ENCODE data around the gene DXO.

The DXO gene

GRCh38 chr6:31954511-31954910, 17.4 kb downstream of the DXO start:
- Histone ChIP-seq H4K20me1 (ENCODE audit: insufficient read depth, low read length) (no peaks in the 10 kb centered on the region), H3K79me2 (ENCODE audit: insufficient read depth, low read length) (peaks cover 28% of the 10 kb centered on the region), H3K27me3 (ENCODE audit: insufficient read depth, low read length, poor library complexity) (no peaks in the 10 kb centered on the region), H3K9me3 (ENCODE audit: insufficient read depth, low read length, severe bottlenecking) (no peaks in the 10 kb centered on the region), H3K4me1 (ENCODE audit: insufficient read depth, low read length) (peaks cover 24% of the 10 kb centered on the region), H3K9ac (ENCODE audit: low read depth, low read length) (no peak overlapping the region), H3K36me3 (ENCODE audit: insufficient read depth, low read length) (peaks cover 54% of the 10 kb centered on the region), H3K27ac (ENCODE audit: low read length) (no peak overlapping the region), H3K4me2 (ENCODE audit: insufficient read depth, low read length) (no peak overlapping the region), H3K4me3 (ENCODE audit: low read depth in 1 of 2, low read length in 2 of 2) (no peak overlapping the region), H2AFZ (ENCODE audit: low read depth, low read length) (no peak overlapping the region)
- ATAC-seq (ENCODE audit: insufficient read depth, low read depth) (no peak), DNase-seq (no peak)
- TF ChIP-seq CTCF (IDR thresholded peaks at IDR 0.05; ENCODE audit: borderline replicate concordance, extremely low read depth, low read length, poor library complexity, severe bottlenecking) (no peak), EZH2 (IDR thresholded peaks at IDR 0.05; ENCODE audit: borderline replicate concordance, low read depth, low read length, severe bottlenecking) (no peak)

GRCh38 chr6:31952890-31953289, 19.0 kb downstream of the DXO start:
- TF ChIP-seq EZH2 (IDR thresholded peaks at IDR 0.05; ENCODE audit: borderline replicate concordance, low read depth, low read length, severe bottlenecking) = no peak
- TF ChIP-seq CTCF (IDR thresholded peaks at IDR 0.05; ENCODE audit: borderline replicate concordance, extremely low read depth, low read length, poor library complexity, severe bottlenecking) = no peak

GRCh38 chr6:31952140-31952805, 19.7 kb downstream of the DXO start:
- Histone ChIP-seq H3K9ac (ENCODE audit: low read depth, low read length) (no peak overlapping the region), H4K20me1 (ENCODE audit: insufficient read depth, low read length) (no peaks in the 10 kb centered on the region), H3K36me3 (ENCODE audit: insufficient read depth, low read length) (peaks cover 54% of the 10 kb centered on the region), H3K4me2 (ENCODE audit: insufficient read depth, low read length) (no peak overlapping the region), H3K27me3 (ENCODE audit: insufficient read depth, low read length, poor library complexity) (no peaks in the 10 kb centered on the region), H3K79me2 (ENCODE audit: insufficient read depth, low read length) (peaks cover 8% of the 10 kb centered on the region), H3K27ac (ENCODE audit: low read length) (no peak overlapping the region), H2AFZ (ENCODE audit: low read depth, low read length) (no peak overlapping the region), H3K4me3 (ENCODE audit: low read depth in 1 of 2, low read length in 2 of 2) (no peak overlapping the region), H3K4me1 (ENCODE audit: insufficient read depth, low read length) (peaks cover 8% of the 10 kb centered on the region; the same call in 1 of the 2 replicates), H3K9me3 (ENCODE audit: insufficient read depth, low read length, severe bottlenecking) (no peaks in the 10 kb centered on the region)
- ATAC-seq (ENCODE audit: insufficient read depth, low read depth) (no peak), DNase-seq (no peak)
- TF ChIP-seq CTCF (IDR thresholded peaks at IDR 0.05; ENCODE audit: borderline replicate concordance, extremely low read depth, low read length, poor library complexity, severe bottlenecking) (peak; percentile 75), EZH2 (IDR thresholded peaks at IDR 0.05; ENCODE audit: borderline replicate concordance, low read depth, low read length, severe bottlenecking) (no peak)

More at GRCh38 chr6:31952890-31953289, 19.0 kb downstream of the DXO start:
- Histone ChIP-seq H3K9me3 (ENCODE audit: insufficient read depth, low read length, severe bottlenecking) (no peaks in the 10 kb centered on the region), H3K27me3 (ENCODE audit: insufficient read depth, low read length, poor library complexity) (no peaks in the 10 kb centered on the region), H3K79me2 (ENCODE audit: insufficient read depth, low read length) (peaks cover 14% of the 10 kb centered on the region), H3K4me2 (ENCODE audit: insufficient read depth, low read length) (no peak overlapping the region), H3K9ac (ENCODE audit: low read depth, low read length) (no peak overlapping the region), H4K20me1 (ENCODE audit: insufficient read depth, low read length) (no peaks in the 10 kb centered on the region), H3K36me3 (ENCODE audit: insufficient read depth, low read length) (peaks cover 54% of the 10 kb centered on the region), H3K4me1 (ENCODE audit: insufficient read depth, low read length) (peaks cover 15% of the 10 kb centered on the region), H2AFZ (ENCODE audit: low read depth, low read length) (no peak overlapping the region), H3K4me3 (ENCODE audit: low read depth in 1 of 2, low read length in 2 of 2) (no peak overlapping the region), H3K27ac (ENCODE audit: low read length) (no peak overlapping the region)
- DNase-seq = no peak
- no peak for ATAC-seq (ENCODE audit: insufficient read depth, low read depth)
